K562 (cell line): ENCODE data around the gene LY6G6D. TPM values are rescaled to one million over a fixed set of nuclear protein-coding genes. Genes with fewer than 3 reads are reported as not detected.

Experiments used
- HNRNPK ChIP-seq: fragments of 200-400 bp; formaldehyde crosslinking; IDR thresholded peaks from one replicate; pipeline ENCODE4 v1.6.1; 2018; ENCODE audit warnings: mild to moderate bottlenecking, low read depth, low read length; ENCODE audit not compliant: poor library complexity, severe bottlenecking
- HNRNPLL ChIP-seq: fragments of 200-400 bp; formaldehyde crosslinking; IDR thresholded peaks from 2 replicates; pipeline ENCODE4 v1.6.1; 2017; ENCODE audit warnings: low read length, low read depth, mild to moderate bottlenecking; ENCODE audit not compliant: poor library complexity, severe bottlenecking
- ZNF584 ChIP-seq: fragments of 200-800 bp; sonication (Bioruptor generic); IDR thresholded peaks from 2 replicates; pipeline ENCODE4 v1.6.1; 2016; ENCODE audit warnings: low read depth, mild to moderate bottlenecking, missing genetic modification characterization, missing compliant biosample characterization
- polyA plus RNA-seq, 8 experiments: library from polyadenylated mRNA; depleted of rRNA in 4 of 8; stranded (reverse) in 5 of 8; unstranded in 3 of 8; fragments of >200 nt; fragmentation: Nextera tagmentation in 2 of 8; fragmentation: Illumina TruSeq in 1 of 8; extraction: Ambion mirVana in 2 of 8; extraction: Trizol in 1 of 8; gene quantifications; 2 replicates each; pipeline versions ENCODE4 v1.2.1 to v1.2.3, GENCODE V29; 2011 to 2014; ENCODE audit warnings: inconsistent platforms in 1 of 8, missing spikeins in 1 of 8
- total RNA-seq, 7 experiments: library from RNA; depleted of rRNA in 6 of 7; stranded (reverse); fragments of >200 nt in 6 of 7; fragmentation: Illumina TruSeq in 2 of 7; extraction: Trizol in 2 of 7; gene quantifications; 2 replicates each; pipeline versions ENCODE4 v1.2.1 to v1.2.3, GENCODE V29; 2011 to 2021; ENCODE audit warnings: low replicate concordance in 1 of 7
- TF ChIP-seq, protein P1 (sequence below): IDR thresholded peaks from 2 replicates; pipeline ENCODE4 v1.6.1; 2011; ENCODE audit warnings: borderline replicate concordance, low read depth, mild to moderate bottlenecking, moderate library complexity, low read length; ENCODE audit not compliant: insufficient read depth, poor library complexity, severe bottlenecking
- TF ChIP-seq, protein P2 (sequence below): fragments of 450-650 bp; IDR thresholded peaks from 2 replicates; pipeline ENCODE4 v1.7.1; 2018; ENCODE audit warnings: mild to moderate bottlenecking, low read depth; ENCODE audit not compliant: partially characterized antibody

Gene LY6G6D
- total and polyA plus RNA-seq, 9 of the 15 experiments (the other 6 are each of a cell fraction or from before 2014, with no cell fraction given): 0.30 to 0.38 TPM; not detected in 7

DNA sequence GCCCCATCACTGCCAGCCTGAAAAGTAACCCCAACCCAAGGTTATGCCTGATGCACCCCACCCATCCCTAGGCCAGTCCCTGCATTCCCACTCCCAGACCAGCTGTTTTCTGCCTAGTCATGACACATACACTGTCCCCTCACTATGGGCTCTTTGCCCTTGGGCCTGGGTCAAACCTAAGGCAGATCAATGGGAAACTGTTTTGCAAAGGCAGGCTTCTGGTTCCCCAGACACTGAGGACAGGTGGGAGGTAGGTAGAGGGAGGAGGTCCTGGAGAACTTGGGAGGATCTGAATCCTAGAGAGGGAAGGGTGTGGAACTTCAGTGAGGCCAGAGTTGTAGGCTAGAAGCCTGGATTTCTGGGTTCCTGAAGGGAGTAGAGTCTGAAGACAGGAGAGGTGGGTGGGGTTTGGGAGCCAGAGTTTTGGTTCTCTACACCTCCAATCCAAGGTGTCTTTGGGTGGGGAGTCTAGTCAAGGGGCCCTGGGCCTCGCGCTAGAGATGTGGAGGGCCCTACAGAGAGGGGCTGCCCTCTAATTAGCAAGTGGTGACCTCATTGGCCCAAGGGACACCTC lies 19.2 kb downstream of the LY6G6D start (continued):
- TF ChIP-seq HNRNPK (no peak), HNRNPLL (peak; percentile 12), ZNF584 (CRISPR knock-in tag) (no peak)
- TF ChIP-seq, protein P1, sequence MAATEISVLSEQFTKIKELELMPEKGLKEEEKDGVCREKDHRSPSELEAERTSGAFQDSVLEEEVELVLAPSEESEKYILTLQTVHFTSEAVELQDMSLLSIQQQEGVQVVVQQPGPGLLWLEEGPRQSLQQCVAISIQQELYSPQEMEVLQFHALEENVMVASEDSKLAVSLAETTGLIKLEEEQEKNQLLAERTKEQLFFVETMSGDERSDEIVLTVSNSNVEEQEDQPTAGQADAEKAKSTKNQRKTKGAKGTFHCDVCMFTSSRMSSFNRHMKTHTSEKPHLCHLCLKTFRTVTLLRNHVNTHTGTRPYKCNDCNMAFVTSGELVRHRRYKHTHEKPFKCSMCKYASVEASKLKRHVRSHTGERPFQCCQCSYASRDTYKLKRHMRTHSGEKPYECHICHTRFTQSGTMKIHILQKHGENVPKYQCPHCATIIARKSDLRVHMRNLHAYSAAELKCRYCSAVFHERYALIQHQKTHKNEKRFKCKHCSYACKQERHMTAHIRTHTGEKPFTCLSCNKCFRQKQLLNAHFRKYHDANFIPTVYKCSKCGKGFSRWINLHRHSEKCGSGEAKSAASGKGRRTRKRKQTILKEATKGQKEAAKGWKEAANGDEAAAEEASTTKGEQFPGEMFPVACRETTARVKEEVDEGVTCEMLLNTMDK: no peak
- TF ChIP-seq, protein P2, sequence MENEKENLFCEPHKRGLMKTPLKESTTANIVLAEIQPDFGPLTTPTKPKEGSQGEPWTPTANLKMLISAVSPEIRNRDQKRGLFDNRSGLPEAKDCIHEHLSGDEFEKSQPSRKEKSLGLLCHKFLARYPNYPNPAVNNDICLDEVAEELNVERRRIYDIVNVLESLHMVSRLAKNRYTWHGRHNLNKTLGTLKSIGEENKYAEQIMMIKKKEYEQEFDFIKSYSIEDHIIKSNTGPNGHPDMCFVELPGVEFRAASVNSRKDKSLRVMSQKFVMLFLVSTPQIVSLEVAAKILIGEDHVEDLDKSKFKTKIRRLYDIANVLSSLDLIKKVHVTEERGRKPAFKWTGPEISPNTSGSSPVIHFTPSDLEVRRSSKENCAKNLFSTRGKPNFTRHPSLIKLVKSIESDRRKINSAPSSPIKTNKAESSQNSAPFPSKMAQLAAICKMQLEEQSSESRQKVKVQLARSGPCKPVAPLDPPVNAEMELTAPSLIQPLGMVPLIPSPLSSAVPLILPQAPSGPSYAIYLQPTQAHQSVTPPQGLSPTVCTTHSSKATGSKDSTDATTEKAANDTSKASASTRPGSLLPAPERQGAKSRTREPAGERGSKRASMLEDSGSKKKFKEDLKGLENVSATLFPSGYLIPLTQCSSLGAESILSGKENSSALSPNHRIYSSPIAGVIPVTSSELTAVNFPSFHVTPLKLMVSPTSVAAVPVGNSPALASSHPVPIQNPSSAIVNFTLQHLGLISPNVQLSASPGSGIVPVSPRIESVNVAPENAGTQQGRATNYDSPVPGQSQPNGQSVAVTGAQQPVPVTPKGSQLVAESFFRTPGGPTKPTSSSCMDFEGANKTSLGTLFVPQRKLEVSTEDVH: no peak
- TF ChIP-seq, all 486 proteins: peak for 47
